ENCODE data around the gene XPNPEP2.

DNA sequence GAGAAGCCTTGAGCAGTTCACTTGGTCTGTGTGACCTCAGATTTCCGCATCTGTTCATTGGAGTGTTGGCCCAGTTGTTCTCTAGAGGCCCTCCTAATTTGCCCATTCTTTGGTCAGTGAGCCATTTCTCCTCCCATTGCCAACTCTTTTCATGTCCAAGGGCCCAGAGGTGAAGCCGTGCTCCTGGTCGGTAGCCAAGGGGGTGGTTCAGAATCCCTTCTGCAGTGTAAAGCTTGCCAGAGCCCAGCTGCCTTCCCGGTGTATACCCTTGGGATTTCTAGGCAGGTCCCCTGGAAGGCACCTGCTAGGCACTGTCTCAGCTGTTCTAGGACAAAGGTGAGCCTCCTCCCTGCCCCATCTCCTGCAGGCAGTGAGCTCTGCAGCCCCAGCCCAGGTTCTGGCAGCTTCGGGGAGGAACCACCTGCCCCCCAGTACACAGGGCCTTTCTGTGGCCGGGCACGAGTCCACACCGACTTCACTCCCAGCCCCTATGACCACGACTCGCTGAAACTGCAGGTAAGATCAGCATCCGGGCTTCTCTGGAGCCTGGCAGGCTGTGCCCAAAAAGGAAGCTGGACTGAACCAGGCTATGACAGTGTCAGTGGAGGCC, 53.3 kb downstream of the XPNPEP2 start:
- TF ChIP-seq, protein P1, sequence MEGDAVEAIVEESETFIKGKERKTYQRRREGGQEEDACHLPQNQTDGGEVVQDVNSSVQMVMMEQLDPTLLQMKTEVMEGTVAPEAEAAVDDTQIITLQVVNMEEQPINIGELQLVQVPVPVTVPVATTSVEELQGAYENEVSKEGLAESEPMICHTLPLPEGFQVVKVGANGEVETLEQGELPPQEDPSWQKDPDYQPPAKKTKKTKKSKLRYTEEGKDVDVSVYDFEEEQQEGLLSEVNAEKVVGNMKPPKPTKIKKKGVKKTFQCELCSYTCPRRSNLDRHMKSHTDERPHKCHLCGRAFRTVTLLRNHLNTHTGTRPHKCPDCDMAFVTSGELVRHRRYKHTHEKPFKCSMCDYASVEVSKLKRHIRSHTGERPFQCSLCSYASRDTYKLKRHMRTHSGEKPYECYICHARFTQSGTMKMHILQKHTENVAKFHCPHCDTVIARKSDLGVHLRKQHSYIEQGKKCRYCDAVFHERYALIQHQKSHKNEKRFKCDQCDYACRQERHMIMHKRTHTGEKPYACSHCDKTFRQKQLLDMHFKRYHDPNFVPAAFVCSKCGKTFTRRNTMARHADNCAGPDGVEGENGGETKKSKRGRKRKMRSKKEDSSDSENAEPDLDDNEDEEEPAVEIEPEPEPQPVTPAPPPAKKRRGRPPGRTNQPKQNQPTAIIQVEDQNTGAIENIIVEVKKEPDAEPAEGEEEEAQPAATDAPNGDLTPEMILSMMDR (IDR thresholded peaks at IDR 0.05) = no peak
- TF ChIP-seq POLR2A (IDR thresholded peaks at IDR 0.05) = no peak
